Activated T-helper 17 cell treated with anti-CD3 and anti-CD28 coated beads, Interleukin-2, amount 50 U/mL, for 72 hours (primary cell): ENCODE data around the gene FAM3D. TPM values are rescaled to one million over a fixed set of nuclear protein-coding genes. Genes with fewer than 3 reads are reported as not detected.
"Not testable (repeated sequence)": the region's sequence is repeated elsewhere in the genome, so short reads cannot be mapped to it uniquely, and the experiment has no call there.

Experiments used
- ATAC-seq: fragments of 150-1000 bp; cut with Tn5 transposase; replicated peaks from 2 replicates; pipeline ENCODE4 v1.10.0; 2021; ENCODE audit warnings: mild to moderate bottlenecking, moderate library complexity
- H3K27ac Mint-ChIP-seq: one replicate; pipeline ENCODE4 v1.8.0; 2022; ENCODE audit warnings: mixed read lengths
- H3K27me3 Mint-ChIP-seq: one replicate; pipeline ENCODE4 v1.8.0; 2022; ENCODE audit warnings: mixed read lengths
- H3K36me3 Mint-ChIP-seq: one replicate; pipeline ENCODE4 v1.8.0; 2022; ENCODE audit warnings: low read depth, mild to moderate bottlenecking, mixed read lengths
- H3K4me1 Mint-ChIP-seq: one replicate; pipeline ENCODE4 v1.8.0; 2022; ENCODE audit warnings: mixed read lengths
- H3K4me3 Mint-ChIP-seq: one replicate; pipeline ENCODE4 v1.8.0; 2022; ENCODE audit warnings: mild to moderate bottlenecking, mixed read lengths
- H3K9me3 Mint-ChIP-seq: one replicate; pipeline ENCODE4 v1.8.0; 2022; ENCODE audit warnings: mixed read lengths
- total RNA-seq, 2 donors: library from RNA; stranded (reverse); gene quantifications; one replicate each; pipeline ENCODE4 v1.2.3, GENCODE V29; 2022

The FAM3D gene
- not detected for total RNA-seq

- no peak for ATAC-seq
- H3K4me3 Mint-ChIP-seq, result no peak within 1 kb of the TSS
- H3K36me3 Mint-ChIP-seq, result no peaks in the 10 kb centered on the region
- H3K4me1 Mint-ChIP-seq, result no peaks in the 10 kb centered on the region
- H3K27me3 Mint-ChIP-seq, result peaks cover 12% of the 10 kb centered on the region
- H3K9me3 Mint-ChIP-seq, result no peaks in the 10 kb centered on the region
- H3K27ac Mint-ChIP-seq, result no peak within 1 kb of the TSS
These were observed at the start of gene FAM3D for GRCh38 chr3:58666683-58667082. Gene FAM3D, minus strand, starts transcription at chr3:58666774. Its CDS starts 11,211 bp downstream, at chr3:58655563.

GRCh38 chr3:58713715-58714401 lies 47.3 kb upstream of the FAM3D start:
- H3K36me3 Mint-ChIP-seq, result no peaks in the 10 kb centered on the region
- peaks cover 3% of the 10 kb centered on the region for H3K27me3 Mint-ChIP-seq
- no peaks in the 10 kb centered on the region for H3K9me3 Mint-ChIP-seq
- no peak overlapping the region for H3K4me3 Mint-ChIP-seq
- no peak overlapping the region for H3K27ac Mint-ChIP-seq
- ATAC-seq, result no peak
- H3K4me1 Mint-ChIP-seq, result no peaks in the 10 kb centered on the region

- Mint-ChIP-seq H3K27me3 (no peaks in the 10 kb centered on the region), H3K36me3 (no peaks in the 10 kb centered on the region), H3K4me1 (no peaks in the 10 kb centered on the region), H3K9me3 (no peaks in the 10 kb centered on the region), H3K27ac (no peak overlapping the region), H3K4me3 (no peak overlapping the region)
- no peak for ATAC-seq
These were observed 45.3 kb upstream of the FAM3D start for GRCh38 chr3:58711871-58712270.

- not testable (repeated sequence) for H3K9me3 Mint-ChIP-seq, H3K4me3 Mint-ChIP-seq, H3K27me3 Mint-ChIP-seq, ATAC-seq, H3K27ac Mint-ChIP-seq, H3K36me3 Mint-ChIP-seq, H3K4me1 Mint-ChIP-seq
These were observed 42.4 kb upstream of the FAM3D start for GRCh38 chr3:58708983-58709382.

- Mint-ChIP-seq H3K27me3 (no peaks in the 10 kb centered on the region), H3K4me1 (no peaks in the 10 kb centered on the region), H3K9me3 (no peaks in the 10 kb centered on the region), H3K36me3 (no peaks in the 10 kb centered on the region), H3K27ac (no peak overlapping the region), H3K4me3 (no peak overlapping the region)
- no peak for ATAC-seq
These were observed 41.7 kb upstream of the FAM3D start for GRCh38 chr3:58708116-58708791.

- no peak overlapping the region for H3K27ac Mint-ChIP-seq
These were observed 40.9 kb upstream of the FAM3D start for GRCh38 chr3:58707390-58707930.

GRCh38 chr3:58706395-58707167 lies 40.0 kb upstream of the FAM3D start:
- Mint-ChIP-seq H3K4me1 (no peaks in the 10 kb centered on the region), H3K4me3 (no peak overlapping the region), H3K36me3 (no peaks in the 10 kb centered on the region), H3K27ac (no peak overlapping the region), H3K27me3 (no peaks in the 10 kb centered on the region), H3K9me3 (no peaks in the 10 kb centered on the region)
- no peak for ATAC-seq

More at GRCh38 chr3:58707390-58707930, 40.9 kb upstream of the FAM3D start:
- no peaks in the 10 kb centered on the region for H3K4me1 Mint-ChIP-seq
- no peaks in the 10 kb centered on the region for H3K27me3 Mint-ChIP-seq
- ATAC-seq, result no peak
- no peaks in the 10 kb centered on the region for H3K36me3 Mint-ChIP-seq
- no peak overlapping the region for H3K4me3 Mint-ChIP-seq
- H3K9me3 Mint-ChIP-seq, result no peaks in the 10 kb centered on the region

- no peaks in the 10 kb centered on the region for H3K4me1 Mint-ChIP-seq
- no peak overlapping the region for H3K27ac Mint-ChIP-seq
- no peak overlapping the region for H3K4me3 Mint-ChIP-seq
- no peak for ATAC-seq
- H3K27me3 Mint-ChIP-seq, result no peaks in the 10 kb centered on the region
- no peaks in the 10 kb centered on the region for H3K36me3 Mint-ChIP-seq
- no peaks in the 10 kb centered on the region for H3K9me3 Mint-ChIP-seq
These were observed 38.2 kb upstream of the FAM3D start for GRCh38 chr3:58704745-58705144.

- H3K9me3 Mint-ChIP-seq, H3K27ac Mint-ChIP-seq, H3K27me3 Mint-ChIP-seq, H3K36me3 Mint-ChIP-seq, H3K4me3 Mint-ChIP-seq, H3K4me1 Mint-ChIP-seq, ATAC-seq: not testable (repeated sequence)
These were observed 37.7 kb upstream of the FAM3D start for GRCh38 chr3:58704304-58704703.

GRCh38 chr3:58698246-58698645 lies 31.7 kb upstream of the FAM3D start:
- no peak overlapping the region for H3K4me3 Mint-ChIP-seq
- peaks cover 5% of the 10 kb centered on the region for H3K27me3 Mint-ChIP-seq
- no peak overlapping the region for H3K27ac Mint-ChIP-seq
- no peaks in the 10 kb centered on the region for H3K9me3 Mint-ChIP-seq
- no peaks in the 10 kb centered on the region for H3K36me3 Mint-ChIP-seq
- ATAC-seq, result no peak
- no peaks in the 10 kb centered on the region for H3K4me1 Mint-ChIP-seq

- H3K4me1 Mint-ChIP-seq, result no peaks in the 10 kb centered on the region
- H3K9me3 Mint-ChIP-seq, result no peaks in the 10 kb centered on the region
- no peak overlapping the region for H3K4me3 Mint-ChIP-seq
- peaks cover 5% of the 10 kb centered on the region for H3K27me3 Mint-ChIP-seq
- peak; percentile 47 for ATAC-seq
- no peaks in the 10 kb centered on the region for H3K36me3 Mint-ChIP-seq
- H3K27ac Mint-ChIP-seq, result no peak overlapping the region
These were observed 31.0 kb upstream of the FAM3D start for GRCh38 chr3:58697561-58697960.

- H3K4me1 Mint-ChIP-seq, H3K9me3 Mint-ChIP-seq, H3K27ac Mint-ChIP-seq, H3K4me3 Mint-ChIP-seq, ATAC-seq, H3K27me3 Mint-ChIP-seq, H3K36me3 Mint-ChIP-seq: not testable (repeated sequence)
These were observed 30.2 kb upstream of the FAM3D start for GRCh38 chr3:58696813-58697212.

GRCh38 chr3:58696093-58696492 lies 29.5 kb upstream of the FAM3D start:
- Mint-ChIP-seq H3K27me3 (peaks cover 5% of the 10 kb centered on the region), H3K27ac (no peak overlapping the region), H3K4me1 (no peaks in the 10 kb centered on the region), H3K9me3 (peaks cover 3% of the 10 kb centered on the region), H3K4me3 (no peak overlapping the region), H3K36me3 (no peaks in the 10 kb centered on the region)
- ATAC-seq, result no peak

GRCh38 chr3:58695284-58695683 lies 28.7 kb upstream of the FAM3D start:
- not testable (repeated sequence) for H3K9me3 Mint-ChIP-seq, H3K27ac Mint-ChIP-seq, H3K4me1 Mint-ChIP-seq, H3K4me3 Mint-ChIP-seq, ATAC-seq, H3K36me3 Mint-ChIP-seq, H3K27me3 Mint-ChIP-seq
